B cell (primary cell): Measurements from ENCODE around the gene KMT2A. TPM values are rescaled to one million over a fixed set of nuclear protein-coding genes. Genes with fewer than 3 reads are reported as not detected.

Source experiments
- ATAC-seq: fragments of 200-7000 bp; cut with Tn5 transposase; one replicate; pipeline ENCODE4 v1.10.0; 2021; ENCODE audit warnings: low read depth, mild to moderate bottlenecking, moderate number of reproducible peaks, moderate library complexity
- CTCF ChIA-PET: fragments of 350-600 bp; sonication (Branson Sonifier 250); formaldehyde crosslinking; loops from one replicate; lab custom pipeline; 2021; ENCODE audit warnings: antibody characterized with exemption, inconsistent platforms; lab: Charles Lee
- POLR2A ChIA-PET: fragments of 350-600 bp; sonication (Branson Sonifier 250); formaldehyde crosslinking; loops from one replicate; lab custom pipeline; 2021; ENCODE audit warnings: antibody characterized with exemption; lab: Charles Lee
- DNase-seq: peaks from one replicate; pipeline ENCODE4 v3.0.0; 2013
- H2AFZ ChIP-seq: 2 replicates; pipeline ENCODE4 v1.6.1; 2012; ENCODE audit warnings: mild to moderate bottlenecking, low read depth, low read length; ENCODE audit not compliant: insufficient read depth, poor library complexity, severe bottlenecking
- H3K27ac ChIP-seq, 2 donors: 1 replicate in 1 of 2; 2 replicates in 1 of 2; pipeline ENCODE4 v1.5.1; 2012 to 2013; ENCODE audit warnings: low read length in 2 of 2, mild to moderate bottlenecking in 2 of 2, moderate library complexity in 1 of 2
- H3K27me3 ChIP-seq, 4 experiments: fragments of 200-600 bp in 1 of 4; sonication (generic) in 1 of 4; replicated peaks in 1 of 4; 1 replicate in 2 of 4; 2 replicates in 2 of 4; pipeline versions ENCODE4 v1.6.1 to v1.7.0; 2013 to 2016; ENCODE audit warnings: low read length in 3 of 4, mild to moderate bottlenecking in 2 of 4, mixed read lengths in 1 of 4, moderate library complexity in 1 of 4; ENCODE audit not compliant: insufficient read depth in 4 of 4, control insufficient read depth in 3 of 4; ENCODE audit errors: control extremely low read depth in 1 of 4
- H3K36me3 ChIP-seq, 2 experiments: replicated peaks in 1 of 2; 1 replicate in 1 of 2; 2 replicates in 1 of 2; pipeline versions ENCODE4 v1.6.1 to v1.7.1; 2013; ENCODE audit warnings: low read length in 1 of 2; ENCODE audit not compliant: insufficient read depth in 2 of 2, control insufficient read depth in 1 of 2; ENCODE audit errors: control extremely low read depth in 1 of 2, extremely low read depth in 1 of 2
- H3K4me1 ChIP-seq, 2 donors: fragments of 200-600 bp in 1 of 2; sonication (generic) in 1 of 2; 1 replicate in 1 of 2; 2 replicates in 1 of 2; pipeline versions ENCODE4 v1.5.1 to v1.6.1; 2013 to 2017; ENCODE audit warnings: low read length in 2 of 2; ENCODE audit not compliant: control insufficient read depth in 2 of 2, insufficient read depth in 2 of 2
- H3K4me2 ChIP-seq: replicated peaks from 2 replicates; pipeline ENCODE3; 2012; ENCODE audit warnings: mild to moderate bottlenecking, low read depth, low read length; ENCODE audit not compliant: poor library complexity, severe bottlenecking
- H3K4me3 ChIP-seq, 5 experiments: fragments of 200-600 bp in 1 of 5; sonication (generic) in 1 of 5; 1 replicate in 3 of 5; 2 replicates in 2 of 5; pipeline versions ENCODE4 v1.5.1 to v1.7.0; 2011 to 2016; ENCODE audit warnings: low read length in 4 of 5, mild to moderate bottlenecking in 4 of 5, low read depth in 2 of 5, control low read depth in 1 of 5, moderate library complexity in 1 of 5; ENCODE audit not compliant: insufficient read depth in 1 of 5; ENCODE audit errors: control extremely low read depth in 1 of 5, extremely low read depth in 1 of 5
- H3K79me2 ChIP-seq: fragments of 200-600 bp; sonication (generic); one replicate; pipeline ENCODE4 v1.6.0; 2016; ENCODE audit warnings: low read length; ENCODE audit not compliant: control insufficient read depth, insufficient read depth
- H3K9ac ChIP-seq: fragments of 200-600 bp; sonication (generic); 2 replicates; pipeline ENCODE4 v1.6.1; 2017; ENCODE audit warnings: mild to moderate bottlenecking, low read length, moderate library complexity
- H3K9me3 ChIP-seq, 3 donors: one replicate each; pipeline versions ENCODE4 v1.6.1 to v1.7.1; 2013; ENCODE audit warnings: low read length in 2 of 3; ENCODE audit not compliant: control insufficient read depth in 2 of 3, insufficient read depth in 1 of 3; ENCODE audit errors: control extremely low read depth in 1 of 3
- H4K20me1 ChIP-seq: 2 replicates; pipeline ENCODE4 v1.6.0; 2012; ENCODE audit warnings: mild to moderate bottlenecking, low read length; ENCODE audit not compliant: insufficient read depth, control insufficient read depth, poor library complexity, severe bottlenecking
- H3K27ac Mint-ChIP-seq: one replicate; pipeline ENCODE4 v1.8.0; 2021; ENCODE audit warnings: mixed read lengths
- H3K27me3 Mint-ChIP-seq: one replicate; pipeline ENCODE4 v1.8.0; 2021; ENCODE audit warnings: mixed read lengths
- H3K4me1 Mint-ChIP-seq: one replicate; pipeline ENCODE4 v1.8.0; 2021; ENCODE audit warnings: mixed read lengths
- H3K4me3 Mint-ChIP-seq: one replicate; pipeline ENCODE4 v1.8.0; 2021; ENCODE audit warnings: mixed read lengths
- H3K9me3 Mint-ChIP-seq: one replicate; pipeline ENCODE4 v1.8.0; 2022; ENCODE audit warnings: mixed read lengths; ENCODE audit not compliant: insufficient read depth
- EZH2 ChIP-seq: IDR thresholded peaks from 2 replicates; pipeline ENCODE4 v1.6.1; 2012; ENCODE audit warnings: borderline replicate concordance, low read depth, mild to moderate bottlenecking, moderate library complexity, low read length; ENCODE audit not compliant: insufficient read depth, poor library complexity, severe bottlenecking
- WGBS: methylation state at CpG from one replicate; pipeline ENCODE4 v1.1.5; 2013; ENCODE audit warnings: missing lambda C conversion rate; ENCODE audit not compliant: insufficient coverage; 5-methylcytosine and 5-hydroxymethylcytosine counted together
- intact Hi-C: fragments of 100-400 bp; cut with micrococcal nuclease; formaldehyde crosslinking; loops from one replicate; pipeline ENCODE4 v1.10.0; 2022
- polyA plus RNA-seq: library from polyadenylated mRNA; depleted of rRNA; stranded (reverse); fragments of >200 nt; gene quantifications from 2 replicates; pipeline ENCODE4 v1.2.3, GENCODE V29; 2012
- total RNA-seq, 2 donors: library from RNA; stranded (reverse); fragments of 120-200 nt in 1 of 2; gene quantifications; 1 replicate in 1 of 2; 2 replicates in 1 of 2; pipeline versions ENCODE4 v1.2.3 to v1.2.4, GENCODE V29; 2013 to 2022
- TF ChIP-seq, protein P1 (sequence below): fragments of 200-600 bp; IDR thresholded peaks from one replicate; pipeline ENCODE4 v1.8.0; 2022; ENCODE audit warnings: antibody characterized with exemption, mild to moderate bottlenecking

Gene KMT2A
- total and polyA plus RNA-seq, 2 donors (not counting 1 experiment from before 2014, with no cell fraction given), result 32.1 to 175 TPM

DNA sequence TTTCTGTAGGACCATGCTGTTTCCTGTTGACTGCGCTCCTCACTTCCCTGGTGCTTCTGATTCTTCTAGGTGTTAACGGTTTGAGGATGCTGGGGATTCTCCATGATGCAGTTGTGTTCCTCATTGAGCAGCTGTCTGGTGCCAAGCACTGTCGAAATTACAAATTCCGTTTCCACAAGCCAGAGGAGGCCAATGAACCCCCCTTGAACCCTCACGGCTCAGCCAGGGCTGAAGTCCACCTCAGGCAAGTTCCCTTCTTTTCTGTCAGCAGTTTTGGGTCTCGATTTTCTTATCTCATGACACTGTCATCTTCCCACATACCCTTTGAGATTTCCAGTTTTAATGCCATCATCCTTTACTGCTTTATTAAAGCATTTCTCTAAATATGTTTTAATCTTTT, 83.3 kb downstream of the KMT2A start:
- Histone ChIP-seq H3K79me2 (no peaks in the 10 kb centered on the region), H3K4me3 (no peak overlapping the region), H3K9ac (no peak overlapping the region), H3K27ac (no peak overlapping the region), H3K36me3 (peaks cover 4 to 74% of the 10 kb centered on the region in 2 experiments), H3K4me2 (no peak overlapping the region), H2AFZ (no peak overlapping the region), H3K9me3 (no peaks in the 10 kb centered on the region), H3K27me3 (no peaks in the 10 kb centered on the region), H4K20me1 (no peaks in the 10 kb centered on the region), H3K4me1 (no peaks in the 10 kb centered on the region)
- no peak overlapping the region for H3K4me3 Mint-ChIP-seq
- no peaks in the 10 kb centered on the region for H3K9me3 Mint-ChIP-seq
- no peak for TF ChIP-seq EZH2
- TF ChIP-seq, protein P1, sequence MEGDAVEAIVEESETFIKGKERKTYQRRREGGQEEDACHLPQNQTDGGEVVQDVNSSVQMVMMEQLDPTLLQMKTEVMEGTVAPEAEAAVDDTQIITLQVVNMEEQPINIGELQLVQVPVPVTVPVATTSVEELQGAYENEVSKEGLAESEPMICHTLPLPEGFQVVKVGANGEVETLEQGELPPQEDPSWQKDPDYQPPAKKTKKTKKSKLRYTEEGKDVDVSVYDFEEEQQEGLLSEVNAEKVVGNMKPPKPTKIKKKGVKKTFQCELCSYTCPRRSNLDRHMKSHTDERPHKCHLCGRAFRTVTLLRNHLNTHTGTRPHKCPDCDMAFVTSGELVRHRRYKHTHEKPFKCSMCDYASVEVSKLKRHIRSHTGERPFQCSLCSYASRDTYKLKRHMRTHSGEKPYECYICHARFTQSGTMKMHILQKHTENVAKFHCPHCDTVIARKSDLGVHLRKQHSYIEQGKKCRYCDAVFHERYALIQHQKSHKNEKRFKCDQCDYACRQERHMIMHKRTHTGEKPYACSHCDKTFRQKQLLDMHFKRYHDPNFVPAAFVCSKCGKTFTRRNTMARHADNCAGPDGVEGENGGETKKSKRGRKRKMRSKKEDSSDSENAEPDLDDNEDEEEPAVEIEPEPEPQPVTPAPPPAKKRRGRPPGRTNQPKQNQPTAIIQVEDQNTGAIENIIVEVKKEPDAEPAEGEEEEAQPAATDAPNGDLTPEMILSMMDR, result no peak
- intact Hi-C loops, result no loop called here
- H3K4me1 Mint-ChIP-seq, result peaks cover 8% of the 10 kb centered on the region
- DNase-seq, result no peak
- H3K27ac Mint-ChIP-seq, result no peak overlapping the region
- ATAC-seq, result no peak
- 91% methylated on average over 6 of the region's 6 CpGs for WGBS
- H3K27me3 Mint-ChIP-seq, result no peaks in the 10 kb centered on the region
- POLR2A ChIA-PET, result no interaction called here
- CTCF ChIA-PET, result no interaction called here

DNA sequence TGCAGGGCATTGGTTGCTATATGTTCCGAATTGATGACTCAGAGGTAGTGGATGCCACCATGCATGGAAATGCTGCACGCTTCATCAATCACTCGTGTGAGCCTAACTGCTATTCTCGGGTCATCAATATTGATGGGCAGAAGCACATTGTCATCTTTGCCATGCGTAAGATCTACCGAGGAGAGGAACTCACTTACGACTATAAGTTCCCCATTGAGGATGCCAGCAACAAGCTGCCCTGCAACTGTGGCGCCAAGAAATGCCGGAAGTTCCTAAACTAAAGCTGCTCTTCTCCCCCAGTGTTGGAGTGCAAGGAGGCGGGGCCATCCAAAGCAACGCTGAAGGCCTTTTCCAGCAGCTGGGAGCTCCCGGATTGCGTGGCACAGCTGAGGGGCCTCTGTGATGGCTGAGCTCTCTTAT, 85.6 kb downstream of the KMT2A start:
- POLR2A ChIA-PET, result no interaction called here

More for the DNA sequence above, 85.6 kb downstream of the KMT2A start:
- Histone ChIP-seq H3K79me2 (no peaks in the 10 kb centered on the region), H2AFZ (no peak overlapping the region), H3K4me2 (no peak overlapping the region), H3K4me3 (no peak overlapping the region), H3K36me3 (peaks cover 4 to 55% of the 10 kb centered on the region in 2 experiments), H3K9me3 (no peaks in the 10 kb centered on the region), H3K27me3 (no peaks in the 10 kb centered on the region), H3K9ac (no peak overlapping the region), H3K4me1 (no peaks in the 10 kb centered on the region), H4K20me1 (no peaks in the 10 kb centered on the region), H3K27ac (no peak overlapping the region)
- Mint-ChIP-seq H3K27me3 (no peaks in the 10 kb centered on the region), H3K27ac (peak overlapping the region; percentile 61), H3K4me3 (no peak overlapping the region), H3K9me3 (no peaks in the 10 kb centered on the region), H3K4me1 (peaks cover 11% of the 10 kb centered on the region)
- 76% methylated on average over 13 of the region's 13 CpGs for WGBS
- no peak for DNase-seq
- peak; percentile 64 for ATAC-seq
- TF ChIP-seq EZH2, result no peak
- TF ChIP-seq, protein P1, result no peak
- CTCF ChIA-PET, result no interaction called here
- intact Hi-C loops, result no loop called here
